Activated naive CD8-positive, alpha-beta T cell treated with anti-CD3 and anti-CD28 coated beads, Interleukin-2, amount 10 ng/mL, durations not matched to agents 7 days and 5 days (primary cell): ENCODE measurements around the gene DENND4C. TPM values are rescaled to one million over a fixed set of nuclear protein-coding genes. Genes with fewer than 3 reads are reported as not detected.
"Not testable (repeated sequence)": the region's sequence is repeated elsewhere in the genome, so short reads cannot be mapped to it uniquely, and the experiment has no call there.

Experiments
- ATAC-seq: fragments of 150-1000 bp; cut with Tn5 transposase; one replicate; pipeline ENCODE4 v1.10.0; 2021; ENCODE audit warnings: low read depth, moderate library complexity
- POLR2A ChIA-PET: fragments of 350-600 bp; sonication (Branson Sonifier 250); formaldehyde crosslinking; loops from one replicate; lab custom pipeline; 2021; ENCODE audit warnings: antibody characterized with exemption; lab: Charles Lee
- DNase-seq: peaks from one replicate; pipeline ENCODE4 v3.0.0; 2021
- H3K27ac Mint-ChIP-seq: one replicate; pipeline ENCODE4 v1.8.0; 2022; ENCODE audit warnings: mild to moderate bottlenecking, mixed read lengths
- H3K27me3 Mint-ChIP-seq: one replicate; pipeline ENCODE4 v1.8.0; 2022; ENCODE audit warnings: mild to moderate bottlenecking, moderate library complexity, mixed read lengths
- H3K36me3 Mint-ChIP-seq: one replicate; pipeline ENCODE4 v1.8.0; 2021; ENCODE audit warnings: mild to moderate bottlenecking, mixed read lengths
- H3K4me1 Mint-ChIP-seq: one replicate; pipeline ENCODE4 v1.8.0; 2021; ENCODE audit warnings: mixed read lengths
- H3K4me3 Mint-ChIP-seq: one replicate; pipeline ENCODE4 v1.8.0; 2022; ENCODE audit warnings: mild to moderate bottlenecking, moderate library complexity, mixed read lengths
- H3K9me3 Mint-ChIP-seq: one replicate; pipeline ENCODE4 v1.8.0; 2021; ENCODE audit warnings: mixed read lengths
- total RNA-seq, 2 experiments: library from RNA; stranded (reverse); gene quantifications; one replicate each; pipeline ENCODE4 v1.2.3, GENCODE V29; 2021

Gene DENND4C
- total RNA-seq = 10 to 100 TPM; 44.4 to 49.5 TPM

DNA sequence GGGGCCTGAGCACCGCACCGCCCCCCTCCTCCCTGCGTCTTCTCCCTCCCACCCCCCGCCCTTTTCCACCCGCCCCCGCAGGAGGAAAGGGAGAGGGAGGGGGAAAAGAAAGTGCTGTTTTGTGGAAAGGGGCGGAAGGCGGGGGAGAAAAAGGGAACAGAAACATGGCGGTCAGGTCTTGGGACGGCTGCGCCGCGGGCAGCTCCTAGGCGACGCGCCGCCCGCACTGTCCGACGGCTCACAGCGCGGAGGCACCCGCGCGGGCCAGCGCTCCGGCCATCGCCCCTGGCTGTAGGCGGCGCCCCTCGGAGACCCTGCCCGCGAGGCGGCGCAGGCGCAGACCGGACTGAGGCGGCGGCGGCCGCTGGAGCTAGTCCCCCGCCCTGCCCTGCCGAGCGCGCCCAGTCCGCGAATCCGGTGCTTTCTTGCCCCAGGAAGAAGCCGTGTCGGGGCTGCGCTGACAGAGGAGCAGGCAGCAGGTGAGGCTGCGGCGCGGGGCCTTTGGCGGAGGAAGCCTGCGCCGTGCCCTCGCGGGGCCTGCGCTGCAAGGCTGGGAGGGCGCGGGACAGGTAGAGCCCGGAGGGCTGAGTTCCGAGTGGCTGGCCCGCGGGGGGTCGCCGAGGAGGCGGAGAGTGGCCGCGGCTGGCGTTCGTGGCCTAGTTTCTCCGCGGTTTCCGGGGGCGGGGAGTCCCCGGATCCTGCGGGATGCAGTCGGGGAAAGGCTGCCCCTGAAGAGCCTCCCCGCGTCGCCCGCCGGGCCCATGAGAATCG is at the start of gene DENND4C:
TSS of gene DENND4C (plus strand) at position 339 of the 771 bp plus-strand sequence. CDS start 45,482 bp downstream, outside the sequence.
- ATAC-seq = peak; percentile 92
- Mint-ChIP-seq H3K4me3 (peak within 1 kb of the TSS; percentile 77), H3K9me3 (no peaks in the 10 kb centered on the region), H3K27me3 (no peaks in the 10 kb centered on the region), H3K36me3 (peaks cover 2% of the 10 kb centered on the region), H3K4me1 (peaks cover 4% of the 10 kb centered on the region), H3K27ac (peak within 1 kb of the TSS; percentile 72)
- POLR2A ChIA-PET = interaction anchor here (0.7 to 2.5 kb wide), 13 partner anchors 11 to 182 kb away, joined by 3 to 19 read pairs (median 4); partner anchors contain the start of genes RPS6 and RRAGA
- DNase-seq = peak; percentile 87

DNA sequence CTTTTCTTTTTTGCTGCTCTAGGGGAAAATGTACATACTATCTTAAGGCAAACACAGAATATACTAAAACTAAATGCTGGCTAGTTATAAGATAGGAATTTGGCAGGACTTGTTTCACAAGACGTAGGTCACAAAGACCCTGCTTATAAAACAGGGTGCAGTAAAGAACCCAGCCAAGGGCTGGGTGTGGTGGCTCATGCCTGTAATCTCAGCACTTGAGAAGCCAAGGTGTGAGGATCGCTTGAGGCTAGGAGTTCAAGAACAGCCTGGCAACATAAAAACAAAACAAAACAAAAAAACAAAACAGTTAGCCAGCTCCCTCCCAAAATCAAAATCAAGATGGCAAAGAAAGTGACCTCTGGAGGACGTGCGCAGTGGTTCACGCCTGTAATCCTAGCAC is 49.5 kb upstream of the DENND4C start:
- POLR2A ChIA-PET = interaction anchor here (0.6 kb wide), 1 partner anchor 55 kb away, joined by 3 read pairs; no protein-coding TSS in a partner anchor
- no peaks in the 10 kb centered on the region for H3K9me3 Mint-ChIP-seq
- H3K27me3 Mint-ChIP-seq = peaks cover 2% of the 10 kb centered on the region
- DNase-seq (no peak), ATAC-seq (no peak)
- no peak overlapping the region for H3K27ac Mint-ChIP-seq
- H3K4me3 Mint-ChIP-seq = no peak overlapping the region
- peaks cover 16% of the 10 kb centered on the region for H3K4me1 Mint-ChIP-seq
- H3K36me3 Mint-ChIP-seq = no peaks in the 10 kb centered on the region

DNA sequence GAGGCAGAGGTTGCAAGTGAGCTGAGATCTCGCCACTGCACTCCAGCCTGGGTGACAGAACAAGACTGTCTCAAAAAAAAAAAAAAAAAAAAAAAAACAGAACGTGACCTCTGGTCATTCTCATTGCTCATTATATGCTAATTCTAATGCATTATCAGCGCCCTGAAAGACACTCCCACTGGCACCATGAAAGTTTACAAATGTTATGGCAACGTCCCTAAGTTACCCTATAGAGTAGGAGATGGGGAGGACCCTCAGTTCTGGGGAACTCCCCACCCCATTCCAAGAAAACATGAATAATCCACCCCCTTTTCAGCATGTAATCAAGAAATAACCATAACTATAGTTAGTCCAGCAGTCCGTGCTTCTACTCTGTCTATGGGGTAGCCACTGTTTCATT is 48.9 kb upstream of the DENND4C start:
- Mint-ChIP-seq H3K36me3 (no peaks in the 10 kb centered on the region), H3K9me3 (no peaks in the 10 kb centered on the region), H3K27me3 (peaks cover 2% of the 10 kb centered on the region), H3K27ac (no peak overlapping the region), H3K4me3 (no peak overlapping the region), H3K4me1 (peaks cover 16% of the 10 kb centered on the region)
- POLR2A ChIA-PET = interaction anchor here (0.7 kb wide), 1 partner anchor 94 kb away, joined by 4 read pairs; no protein-coding TSS in a partner anchor
- DNase-seq (no peak), ATAC-seq (no peak)

DNA sequence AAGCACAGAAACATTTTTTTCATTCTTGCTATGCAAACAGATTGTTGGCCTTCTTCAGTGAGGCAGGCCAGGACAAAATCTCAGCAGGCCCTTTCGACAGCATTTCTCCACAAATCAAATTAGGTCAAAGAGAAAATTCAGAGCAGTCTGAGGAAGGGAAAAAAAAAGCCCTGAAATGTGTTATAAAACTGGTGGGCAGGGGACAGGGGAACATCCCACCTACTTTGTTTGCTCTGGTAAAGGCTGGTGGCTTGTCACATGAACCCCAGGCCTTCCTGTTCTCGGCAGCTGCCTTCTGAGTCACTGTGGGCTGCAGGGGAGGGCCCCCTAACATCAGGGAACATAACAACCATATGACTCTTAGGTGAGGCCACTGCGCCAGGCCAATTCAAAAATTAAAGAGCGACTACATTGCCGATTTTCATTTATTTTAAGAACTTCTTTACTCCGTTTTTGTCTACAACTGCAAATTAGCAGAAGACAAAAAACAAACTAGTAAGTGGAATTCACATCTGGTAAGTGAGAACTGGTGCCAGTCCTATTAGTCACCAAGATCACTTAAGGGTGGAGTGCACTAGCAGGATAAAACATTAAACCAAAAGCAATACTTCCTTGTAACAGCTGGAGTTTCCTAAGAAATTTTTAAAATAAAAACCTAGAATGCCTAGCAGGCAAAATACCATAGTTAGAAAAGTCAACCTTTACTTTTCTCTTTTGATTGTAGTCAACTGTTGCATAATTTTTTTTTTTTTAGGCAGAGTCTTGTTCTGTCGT is 46.2 kb upstream of the DENND4C start:
- H3K27ac Mint-ChIP-seq = peak overlapping the region; percentile 94
- ATAC-seq = peak; percentile 100

DNA sequence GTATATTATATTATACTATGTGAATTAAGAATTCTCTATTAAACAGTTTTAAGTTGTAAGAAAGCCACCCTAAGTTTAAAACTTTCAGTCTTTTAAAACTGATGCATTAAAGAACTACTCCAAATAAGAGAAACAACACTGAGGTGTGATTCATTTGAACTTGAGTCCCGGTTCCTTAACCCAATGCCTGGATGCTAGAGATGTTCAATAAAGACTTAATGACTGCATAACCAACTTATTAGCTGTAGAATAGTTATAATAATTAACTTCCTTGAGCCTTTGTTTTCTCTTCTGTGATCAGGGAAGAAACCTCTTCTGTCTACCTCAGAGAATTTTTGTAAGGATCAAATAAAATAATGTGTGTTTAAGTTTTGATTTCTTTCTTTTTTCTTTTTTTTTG is 45.3 kb upstream of the DENND4C start:
- ATAC-seq (no peak), DNase-seq (no peak)
- Mint-ChIP-seq H3K27ac (peak overlapping the region; percentile 25), H3K4me3 (no peak overlapping the region), H3K27me3 (no peaks in the 10 kb centered on the region), H3K9me3 (no peaks in the 10 kb centered on the region), H3K4me1 (peaks cover 16% of the 10 kb centered on the region), H3K36me3 (no peaks in the 10 kb centered on the region)
- POLR2A ChIA-PET = interaction anchor here (1.2 to 2.2 kb wide), 4 partner anchors 10 to 195 kb away, joined by 3 to 14 read pairs (median 6); partner anchors contain the start of genes DENND4C, RPS6 and RRAGA

More for the DNA sequence above, 46.2 kb upstream of the DENND4C start:
- Mint-ChIP-seq H3K36me3 (no peaks in the 10 kb centered on the region), H3K27me3 (no peaks in the 10 kb centered on the region), H3K4me3 (peak overlapping the region; percentile 69), H3K4me1 (peaks cover 16% of the 10 kb centered on the region), H3K9me3 (no peaks in the 10 kb centered on the region)
- POLR2A ChIA-PET = interaction anchor here (0.6 to 2.3 kb wide), 6 partner anchors 47 to 196 kb away, joined by 4 to 14 read pairs (median 6); partner anchors contain the start of genes DENND4C, RPS6 and RRAGA
- DNase-seq = peak; percentile 70

DNA sequence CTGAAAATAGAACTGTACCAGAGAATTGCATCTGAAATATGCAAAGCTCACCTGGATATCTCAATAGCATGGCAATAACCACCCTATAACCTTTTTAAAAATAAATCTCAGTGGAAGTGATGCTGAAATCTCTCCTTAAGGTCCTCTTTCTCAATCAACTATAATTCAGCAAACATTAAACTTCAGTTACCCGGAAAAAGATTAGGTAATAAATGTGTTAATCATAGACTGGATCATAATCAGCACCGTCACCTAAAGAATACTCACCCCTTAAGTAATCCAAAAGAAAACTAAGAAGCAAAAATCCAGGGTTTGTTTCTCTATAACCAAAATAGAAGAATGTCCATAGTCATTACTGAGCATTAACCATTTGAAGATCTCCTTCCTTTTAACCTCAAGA is 44.3 kb upstream of the DENND4C start:
- Mint-ChIP-seq H3K9me3 (no peaks in the 10 kb centered on the region), H3K27ac (no peak overlapping the region), H3K4me3 (no peak overlapping the region), H3K36me3 (no peaks in the 10 kb centered on the region), H3K27me3 (no peaks in the 10 kb centered on the region), H3K4me1 (peaks cover 16% of the 10 kb centered on the region)
- POLR2A ChIA-PET = interaction anchor here (1.3 kb wide), 1 partner anchor 9 kb away, joined by 3 read pairs; no protein-coding TSS in a partner anchor
- ATAC-seq (no peak), DNase-seq (no peak)

DNA sequence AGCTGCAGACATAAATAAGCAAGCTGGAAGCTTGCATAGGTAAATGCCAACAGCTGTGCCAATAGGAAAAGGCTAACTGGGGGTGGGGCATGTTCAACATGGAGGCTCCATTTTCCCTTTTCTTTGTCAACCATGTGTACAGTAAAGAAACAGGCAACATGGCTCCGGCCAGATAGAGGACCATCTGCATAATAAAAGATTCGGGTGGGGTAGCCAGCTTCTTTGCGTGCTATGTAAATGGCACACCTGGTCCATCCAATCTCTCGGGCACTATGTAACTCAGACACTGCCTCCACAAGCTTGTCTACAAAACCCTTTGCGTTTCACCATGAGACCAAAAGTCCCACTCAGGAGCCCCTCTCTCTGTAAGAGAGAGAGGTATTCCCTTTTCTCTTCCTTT is 41.7 kb upstream of the DENND4C start:
- ATAC-seq (no peak), DNase-seq (no peak)
- Mint-ChIP-seq H3K27ac (no peak overlapping the region), H3K4me1 (peaks cover 11% of the 10 kb centered on the region), H3K9me3 (no peaks in the 10 kb centered on the region), H3K4me3 (no peak overlapping the region), H3K27me3 (no peaks in the 10 kb centered on the region), H3K36me3 (no peaks in the 10 kb centered on the region)
- POLR2A ChIA-PET = interaction anchor here (0.7 to 0.9 kb wide), 2 partner anchors 9 to 42 kb away, joined by 5 to 8 read pairs; partner anchors contain the start of gene DENND4C

DNA sequence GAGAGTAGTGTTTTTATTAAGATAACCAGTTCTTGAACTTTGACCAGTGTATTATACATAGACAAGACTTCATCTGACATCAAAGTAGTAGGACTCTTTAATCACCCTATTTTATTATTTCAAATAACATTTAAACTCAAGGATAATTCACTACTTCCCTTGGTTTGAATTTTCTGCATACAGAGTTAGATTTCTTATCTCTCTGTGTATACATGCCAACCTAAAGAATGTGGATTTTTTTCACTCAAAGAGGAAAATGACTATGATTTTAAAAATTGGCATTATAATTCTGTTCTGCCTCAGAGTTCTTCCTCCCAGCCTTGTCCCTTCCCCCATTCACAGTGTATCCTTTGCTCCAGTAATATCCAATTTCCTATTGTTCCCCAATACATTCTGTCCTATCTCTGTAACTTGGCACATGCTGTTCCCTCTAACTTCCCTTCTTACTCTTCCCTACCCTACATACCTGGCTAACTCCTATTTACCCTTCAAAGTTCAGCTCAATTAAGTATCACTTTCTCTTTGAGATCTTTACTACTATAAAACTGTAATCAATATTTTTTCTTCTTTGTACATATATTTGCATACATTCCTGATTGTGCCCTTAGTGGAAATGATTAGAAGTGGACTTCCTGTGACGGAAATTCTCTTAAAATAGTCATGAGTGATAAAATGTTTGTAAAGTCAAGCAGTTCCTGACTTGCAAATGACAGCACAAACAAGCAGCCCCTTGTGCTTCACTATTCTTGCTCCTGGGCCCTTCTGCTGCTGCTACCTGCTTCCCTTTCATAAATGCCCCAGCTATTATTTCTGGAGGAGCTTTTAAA is 38.1 kb upstream of the DENND4C start:
- peaks cover 2% of the 10 kb centered on the region for H3K9me3 Mint-ChIP-seq
- H3K27ac Mint-ChIP-seq = no peak overlapping the region
- H3K27me3 Mint-ChIP-seq = no peaks in the 10 kb centered on the region
- no peak overlapping the region for H3K4me3 Mint-ChIP-seq
- H3K4me1 Mint-ChIP-seq = peaks cover 5% of the 10 kb centered on the region
- no peak for ATAC-seq
- POLR2A ChIA-PET = no interaction called here
- no peak for DNase-seq
- H3K36me3 Mint-ChIP-seq = no peaks in the 10 kb centered on the region

DNA sequence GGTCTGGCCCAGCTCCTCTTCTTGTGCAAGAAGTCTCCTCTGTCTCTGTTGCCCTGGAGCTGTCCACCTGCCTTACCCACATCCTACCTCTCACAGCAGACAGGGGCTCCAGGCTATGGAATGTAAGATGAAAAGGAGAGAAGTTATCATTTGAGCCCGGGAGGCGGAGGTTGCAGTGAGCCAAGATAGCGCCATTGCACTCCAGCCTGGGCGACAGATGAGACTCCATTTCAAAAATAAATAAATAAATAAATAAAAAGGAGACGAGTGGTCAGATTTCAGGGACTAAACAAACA is 37.5 kb upstream of the DENND4C start:
- DNase-seq = no peak
- no peaks in the 10 kb centered on the region for H3K36me3 Mint-ChIP-seq
- peaks cover 2% of the 10 kb centered on the region for H3K9me3 Mint-ChIP-seq
- H3K4me1 Mint-ChIP-seq = peaks cover 5% of the 10 kb centered on the region
- H3K27me3 Mint-ChIP-seq = no peaks in the 10 kb centered on the region
- POLR2A ChIA-PET = no interaction called here
- no peak overlapping the region for H3K4me3 Mint-ChIP-seq
- ATAC-seq = no peak
- H3K27ac Mint-ChIP-seq = no peak overlapping the region

DNA sequence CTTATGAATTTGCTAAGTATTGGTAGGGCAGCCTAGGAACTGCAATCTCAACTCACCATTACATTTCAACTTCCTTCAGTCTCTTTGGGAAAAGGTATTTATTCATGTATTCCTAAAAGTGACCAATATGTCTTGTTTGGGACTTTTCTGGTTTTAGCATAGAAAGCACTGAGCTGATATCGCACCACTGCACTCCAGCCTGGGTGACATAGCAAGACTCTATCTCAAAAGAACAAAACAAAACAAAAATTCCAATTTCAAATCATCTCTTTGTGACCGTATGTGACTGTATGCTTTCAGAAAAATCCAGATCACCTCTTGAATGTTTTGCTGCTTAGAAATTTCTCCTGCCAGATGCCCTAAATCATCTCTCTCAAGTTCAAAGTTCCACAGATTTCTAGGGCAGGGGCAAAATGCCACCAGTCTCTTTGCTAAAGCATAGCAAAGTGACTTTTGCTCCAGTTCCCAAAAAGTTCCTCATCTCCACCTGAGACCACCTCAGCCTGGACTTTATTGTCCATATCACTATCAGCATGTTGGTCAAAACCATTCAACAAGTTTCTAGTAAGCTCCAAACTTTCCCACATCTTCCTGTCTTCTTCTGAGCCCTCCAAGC is 37.0 kb upstream of the DENND4C start:
- H3K4me1 Mint-ChIP-seq, H3K27me3 Mint-ChIP-seq, H3K9me3 Mint-ChIP-seq, DNase-seq, ATAC-seq, H3K36me3 Mint-ChIP-seq, H3K27ac Mint-ChIP-seq, POLR2A ChIA-PET, H3K4me3 Mint-ChIP-seq: not testable (repeated sequence)

DNA sequence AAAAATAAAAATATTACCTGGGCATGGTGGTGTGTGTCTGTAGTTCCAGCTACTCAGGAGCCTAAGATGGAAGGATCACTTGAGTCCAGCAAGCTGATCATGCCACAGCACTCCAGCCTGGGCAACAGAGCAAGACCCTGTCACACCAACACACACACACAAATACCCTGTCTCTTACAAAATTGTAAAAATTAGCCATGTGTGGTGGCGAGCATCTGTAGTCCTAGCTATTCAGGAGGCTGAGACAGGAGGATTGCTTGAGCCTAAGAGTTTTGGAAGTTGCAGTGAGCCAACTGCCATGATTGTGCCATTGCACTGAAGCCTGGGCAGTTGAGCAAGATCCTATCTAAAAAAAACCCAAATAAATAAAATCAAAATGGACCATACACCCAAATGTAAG is 32.1 kb upstream of the DENND4C start:
- Mint-ChIP-seq H3K4me3 (no peak overlapping the region), H3K9me3 (peaks cover 2% of the 10 kb centered on the region), H3K36me3 (no peaks in the 10 kb centered on the region), H3K4me1 (peaks cover 8% of the 10 kb centered on the region), H3K27ac (no peak overlapping the region), H3K27me3 (no peaks in the 10 kb centered on the region)
- ATAC-seq (no peak), DNase-seq (no peak)
- POLR2A ChIA-PET = interaction anchor here (1.4 kb wide), 1 partner anchor 32 kb away, joined by 3 read pairs; the partner anchor contains the start of gene DENND4C

DNA sequence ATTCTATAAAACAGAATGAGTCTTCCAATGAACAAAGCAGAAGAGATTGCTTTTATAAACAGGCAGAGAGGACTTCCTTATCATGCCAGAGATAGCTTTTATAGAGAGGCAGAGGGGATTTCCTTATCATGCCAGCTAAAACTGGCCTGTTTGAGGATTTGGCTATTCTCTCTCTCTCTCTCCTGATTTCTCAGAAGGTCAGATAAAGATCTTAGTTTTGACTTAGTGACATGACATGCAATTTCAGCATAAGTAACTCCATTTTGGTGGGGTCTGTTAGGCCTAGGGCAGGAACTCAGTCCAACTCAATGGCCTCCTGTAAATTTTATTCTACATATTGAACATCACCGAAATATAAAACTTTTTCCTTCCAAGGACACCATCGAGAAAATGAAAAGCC is 31.5 kb upstream of the DENND4C start:
- POLR2A ChIA-PET = interaction anchor here (1.4 kb wide), 1 partner anchor 32 kb away, joined by 3 read pairs; the partner anchor contains the start of gene DENND4C
- Mint-ChIP-seq H3K36me3 (no peaks in the 10 kb centered on the region), H3K27me3 (no peaks in the 10 kb centered on the region), H3K27ac (no peak overlapping the region), H3K4me1 (peaks cover 8% of the 10 kb centered on the region), H3K9me3 (peaks cover 2% of the 10 kb centered on the region), H3K4me3 (no peak overlapping the region)
- no peak for ATAC-seq
- no peak for DNase-seq
